Activated T-helper 2 cell treated with anti-CD3 and anti-CD28 coated beads, Interferon-gamma antibody, Interleukin-2, Interleukin-4, amounts not matched to agents 10 μg/mL and 5 μg/mL and 100 μg/mL, durations not matched to agents 14 hours and 24 hours and 36 hours (primary cell): ENCODE measurements around the gene IPCEF1. TPM values are rescaled to one million over a fixed set of nuclear protein-coding genes. Genes with fewer than 3 reads are reported as not detected.
A peak's percentile ranks its signal among the peaks of the same experiment; 100 is the strongest.

ENCODE experiments used
- DNase-seq: peaks from one replicate; pipeline ENCODE4 v3.0.0; 2021; ENCODE audit warnings: low spot score
- H3K27ac Mint-ChIP-seq: one replicate; pipeline ENCODE4 v1.8.0; 2021; ENCODE audit warnings: mixed read lengths
- H3K27me3 Mint-ChIP-seq: one replicate; pipeline ENCODE4 v1.8.0; 2021; ENCODE audit warnings: low read depth, mixed read lengths
- H3K36me3 Mint-ChIP-seq: one replicate; pipeline ENCODE4 v1.8.0; 2021; ENCODE audit warnings: low read depth, mixed read lengths
- H3K4me1 Mint-ChIP-seq: one replicate; pipeline ENCODE4 v1.8.0; 2021; ENCODE audit warnings: low read depth, mixed read lengths
- H3K4me3 Mint-ChIP-seq: one replicate; pipeline ENCODE4 v1.8.0; 2021; ENCODE audit warnings: low read depth, mild to moderate bottlenecking, moderate library complexity, mixed read lengths
- H3K9me3 Mint-ChIP-seq: one replicate; pipeline ENCODE4 v1.8.0; 2021; ENCODE audit warnings: mixed read lengths
- intact Hi-C: fragments of 100-400 bp; cut with micrococcal nuclease; formaldehyde crosslinking; loops from one replicate; pipeline ENCODE4 v1.15.1; 2023
- total RNA-seq: library from RNA; stranded (reverse); gene quantifications from 2 replicates; pipeline ENCODE4 v1.2.3, GENCODE V29; 2022

IPCEF1 gene
- total RNA-seq, 1 donor from 2014 or later: 0.34 TPM

DNA sequence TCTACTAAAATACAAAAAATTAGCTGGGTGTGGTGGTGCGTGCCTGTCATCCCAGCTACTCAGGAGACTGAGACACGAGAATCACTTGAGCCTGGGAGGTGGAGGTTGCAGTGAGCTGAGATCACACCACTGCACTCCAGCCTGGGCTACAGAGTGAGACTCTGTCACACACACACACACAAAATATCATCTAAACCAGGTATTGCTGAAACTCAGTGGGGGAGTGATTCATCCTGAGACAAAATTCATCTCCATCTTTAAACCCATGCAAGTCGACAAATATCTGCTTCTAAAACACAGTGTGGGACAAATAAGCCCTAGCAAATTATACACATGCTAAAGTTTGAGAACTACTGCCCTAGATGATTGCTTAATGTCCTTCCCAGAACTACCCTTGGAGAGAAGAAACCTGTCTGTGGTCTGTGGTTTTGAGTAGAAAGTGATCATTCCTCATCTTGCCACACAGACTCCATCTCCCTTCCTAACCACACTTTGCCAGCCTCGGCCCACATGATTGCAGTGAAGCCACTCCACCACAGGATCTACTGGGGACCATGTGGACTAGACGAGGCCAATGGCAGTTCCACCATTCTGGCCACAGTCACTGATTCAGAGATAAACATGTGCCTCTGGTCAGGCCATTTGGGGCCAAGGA lies 187.3 kb downstream of the IPCEF1 start:
- H3K36me3 Mint-ChIP-seq: peaks cover 4% of the 10 kb centered on the region
- no peak overlapping the region for H3K4me3 Mint-ChIP-seq
- peaks cover 9% of the 10 kb centered on the region for H3K4me1 Mint-ChIP-seq
- intact Hi-C loops: no loop called here
- H3K27ac Mint-ChIP-seq: peak overlapping the region; percentile 43
- peaks cover 5% of the 10 kb centered on the region for H3K27me3 Mint-ChIP-seq
- H3K9me3 Mint-ChIP-seq: no peaks in the 10 kb centered on the region
- DNase-seq: no peak

DNA sequence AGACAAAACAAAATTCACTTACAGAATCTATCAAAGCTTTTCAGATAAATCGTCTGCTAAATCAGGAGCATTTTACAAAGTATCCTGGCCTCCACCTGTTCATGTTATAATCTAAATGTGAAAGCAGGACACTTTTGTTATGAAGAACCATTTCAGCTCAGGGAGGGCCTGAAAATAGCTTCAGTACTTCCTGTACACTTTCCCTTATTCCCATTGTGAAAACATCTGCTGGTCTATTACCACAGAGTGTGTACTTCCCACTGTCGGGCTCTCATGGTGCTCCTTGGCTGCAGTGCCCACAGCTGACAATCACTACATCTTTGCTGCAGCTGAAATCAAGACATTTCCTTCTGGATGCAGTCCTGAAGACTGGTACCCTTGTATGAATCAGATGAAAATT lies 189.5 kb downstream of the IPCEF1 start:
- no peak for DNase-seq
- intact Hi-C loops: no loop called here
- H3K4me3 Mint-ChIP-seq: no peak overlapping the region
- no peak overlapping the region for H3K27ac Mint-ChIP-seq
- peaks cover 9% of the 10 kb centered on the region for H3K4me1 Mint-ChIP-seq
- H3K36me3 Mint-ChIP-seq: peaks cover 4% of the 10 kb centered on the region
- no peaks in the 10 kb centered on the region for H3K9me3 Mint-ChIP-seq
- H3K27me3 Mint-ChIP-seq: peaks cover 2% of the 10 kb centered on the region

DNA sequence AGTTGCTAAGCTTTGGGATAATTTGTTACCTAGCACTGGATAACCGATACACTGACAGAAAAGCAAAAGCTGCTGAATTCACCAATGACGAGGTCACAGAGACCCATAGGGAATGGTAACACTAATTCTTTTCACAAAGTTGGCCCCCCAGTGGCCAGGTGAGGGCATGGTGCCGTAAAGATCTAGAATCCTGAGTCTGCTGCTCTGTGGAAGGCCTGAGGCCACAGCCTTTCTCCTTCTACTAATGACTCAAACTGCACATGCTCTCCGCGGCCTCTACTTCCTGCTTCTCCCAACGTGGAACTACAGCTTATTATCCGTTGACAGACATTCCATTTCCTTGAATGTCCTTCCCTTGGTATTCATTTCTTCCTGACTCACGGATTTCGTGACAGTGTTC lies 190.5 kb downstream of the IPCEF1 start:
- H3K4me3 Mint-ChIP-seq: no peak overlapping the region
- no peaks in the 10 kb centered on the region for H3K9me3 Mint-ChIP-seq
- H3K27me3 Mint-ChIP-seq: peaks cover 2% of the 10 kb centered on the region
- peaks cover 4% of the 10 kb centered on the region for H3K36me3 Mint-ChIP-seq
- H3K27ac Mint-ChIP-seq: no peak overlapping the region
- DNase-seq: no peak
- peaks cover 9% of the 10 kb centered on the region for H3K4me1 Mint-ChIP-seq
- intact Hi-C loops: no loop called here

DNA sequence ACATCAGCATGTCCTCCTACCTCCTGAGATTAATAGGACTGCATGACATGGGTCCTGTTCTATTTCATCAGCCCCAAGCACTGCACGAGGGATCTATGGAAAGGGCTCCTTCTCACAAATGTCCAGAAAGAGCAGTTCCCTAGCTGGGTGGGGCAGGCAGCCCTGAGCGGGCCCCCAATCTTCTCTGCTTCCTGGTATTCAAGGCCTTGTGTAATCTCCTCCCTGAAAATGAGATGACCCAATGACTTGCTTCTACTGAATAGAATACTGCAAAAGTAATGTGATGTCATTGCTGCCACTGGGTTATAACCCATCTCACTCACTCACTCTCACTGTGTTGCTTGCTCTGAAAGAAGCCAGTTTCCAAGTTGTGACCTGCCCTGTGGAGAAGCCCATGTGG lies 191.1 kb downstream of the IPCEF1 start:
- Mint-ChIP-seq H3K9me3 (no peaks in the 10 kb centered on the region), H3K4me1 (peaks cover 9% of the 10 kb centered on the region), H3K36me3 (peaks cover 4% of the 10 kb centered on the region), H3K27ac (no peak overlapping the region), H3K27me3 (peaks cover 6% of the 10 kb centered on the region), H3K4me3 (no peak overlapping the region)
- DNase-seq: no peak
- intact Hi-C loops: no loop called here

DNA sequence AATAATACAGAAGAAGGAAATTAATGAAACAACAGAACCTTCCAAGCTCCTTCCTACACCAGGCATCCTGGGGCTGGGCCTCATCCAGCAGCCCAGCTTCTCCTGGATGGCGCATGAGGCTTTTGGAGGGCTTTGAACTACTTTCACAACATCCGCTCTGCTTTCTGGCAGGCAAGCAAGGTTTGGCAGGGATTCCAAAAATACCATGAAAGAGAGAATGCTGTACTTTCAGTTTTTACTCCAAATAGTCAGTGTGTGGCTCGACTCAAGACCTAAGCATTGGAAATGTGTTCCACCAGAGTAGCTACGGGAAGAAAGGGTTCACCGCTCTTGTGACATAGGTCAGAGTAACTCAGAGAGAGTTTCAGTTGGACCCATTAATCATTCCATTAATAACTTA lies 192.2 kb downstream of the IPCEF1 start:
- no peak overlapping the region for H3K4me3 Mint-ChIP-seq
- intact Hi-C loops: no loop called here
- peaks cover 5% of the 10 kb centered on the region for H3K4me1 Mint-ChIP-seq
- H3K27me3 Mint-ChIP-seq: peaks cover 6% of the 10 kb centered on the region
- no peak overlapping the region for H3K27ac Mint-ChIP-seq
- H3K9me3 Mint-ChIP-seq: no peaks in the 10 kb centered on the region
- peaks cover 4% of the 10 kb centered on the region for H3K36me3 Mint-ChIP-seq
- no peak for DNase-seq

DNA sequence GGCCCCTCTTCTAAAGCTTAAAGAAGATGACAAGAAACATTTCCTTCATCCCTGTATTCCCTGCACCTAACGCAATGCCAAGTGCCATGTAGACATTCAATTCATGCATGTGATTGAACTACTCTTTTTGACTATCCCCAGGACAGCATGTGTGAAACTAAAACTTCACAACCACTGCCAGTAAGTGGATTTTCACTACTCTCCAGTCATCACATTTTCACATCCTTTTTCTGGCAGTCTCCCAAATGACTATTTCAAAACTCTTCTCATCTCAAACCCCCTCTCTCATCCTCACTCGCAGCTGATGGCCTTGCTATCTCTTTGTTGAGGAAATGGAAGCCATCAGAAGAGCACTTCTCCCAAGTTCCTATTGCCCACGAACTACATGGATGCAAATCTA lies 194.9 kb downstream of the IPCEF1 start:
- peaks cover 4% of the 10 kb centered on the region for H3K36me3 Mint-ChIP-seq
- H3K27ac Mint-ChIP-seq: no peak overlapping the region
- peaks cover 4% of the 10 kb centered on the region for H3K27me3 Mint-ChIP-seq
- no peak overlapping the region for H3K4me3 Mint-ChIP-seq
- no peaks in the 10 kb centered on the region for H3K9me3 Mint-ChIP-seq
- intact Hi-C loops: no loop called here
- peaks cover 15% of the 10 kb centered on the region for H3K4me1 Mint-ChIP-seq
- DNase-seq: no peak

DNA sequence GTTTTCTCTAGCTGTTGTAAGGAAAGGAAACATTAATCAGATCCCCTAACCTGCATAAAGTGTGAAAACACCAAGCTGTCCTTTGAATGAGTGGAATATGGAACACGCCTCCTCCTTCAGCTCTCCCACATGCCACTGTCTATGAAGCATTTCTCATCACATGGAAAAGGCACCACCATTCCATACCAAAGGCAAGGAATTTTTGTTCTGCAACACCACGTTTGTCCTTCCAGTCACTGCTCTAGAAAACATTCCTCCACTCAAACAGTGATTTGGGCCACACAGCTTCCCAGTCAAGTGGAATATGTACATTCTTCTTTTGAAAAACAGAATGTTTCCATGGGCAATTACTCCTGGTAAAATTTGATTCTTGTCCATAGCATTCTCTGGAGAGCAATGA lies 197.5 kb downstream of the IPCEF1 start:
- Mint-ChIP-seq H3K9me3 (no peaks in the 10 kb centered on the region), H3K36me3 (no peaks in the 10 kb centered on the region), H3K4me1 (peaks cover 24% of the 10 kb centered on the region), H3K27ac (no peak overlapping the region), H3K4me3 (no peak overlapping the region), H3K27me3 (peaks cover 4% of the 10 kb centered on the region)
- intact Hi-C loops: loop anchor here (5.0 kb wide), 3 partner anchors 193 to 518 kb away; no protein-coding TSS in a partner anchor
- no peak for DNase-seq

DNA sequence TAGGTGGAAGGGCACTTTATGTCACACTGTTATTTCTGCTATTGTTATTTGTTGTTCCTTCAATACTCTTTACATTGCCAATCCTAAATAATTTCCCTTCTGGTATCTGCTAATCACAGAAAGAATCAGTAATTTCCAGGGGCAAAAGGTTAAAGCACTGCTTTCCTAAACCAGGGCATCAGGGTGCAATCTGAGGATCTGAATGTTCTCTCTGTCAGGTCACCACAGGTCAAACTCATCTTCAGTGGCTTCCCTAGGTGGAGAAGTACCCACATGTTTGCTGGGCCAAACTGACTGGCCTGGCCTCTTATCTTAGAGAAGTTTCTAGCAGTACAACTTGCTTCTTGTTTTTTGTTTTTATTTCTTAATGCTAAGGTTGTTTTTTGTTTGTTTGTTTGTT lies 198.9 kb downstream of the IPCEF1 start:
- no peak overlapping the region for H3K27ac Mint-ChIP-seq
- no peak overlapping the region for H3K4me3 Mint-ChIP-seq
- H3K4me1 Mint-ChIP-seq: peaks cover 24% of the 10 kb centered on the region
- H3K9me3 Mint-ChIP-seq: no peaks in the 10 kb centered on the region
- H3K36me3 Mint-ChIP-seq: no peaks in the 10 kb centered on the region
- H3K27me3 Mint-ChIP-seq: peaks cover 4% of the 10 kb centered on the region
- no peak for DNase-seq
- intact Hi-C loops: loop anchor here (2.0 to 5.0 kb wide), 4 partner anchors 73 to 520 kb away; no protein-coding TSS in a partner anchor

DNA sequence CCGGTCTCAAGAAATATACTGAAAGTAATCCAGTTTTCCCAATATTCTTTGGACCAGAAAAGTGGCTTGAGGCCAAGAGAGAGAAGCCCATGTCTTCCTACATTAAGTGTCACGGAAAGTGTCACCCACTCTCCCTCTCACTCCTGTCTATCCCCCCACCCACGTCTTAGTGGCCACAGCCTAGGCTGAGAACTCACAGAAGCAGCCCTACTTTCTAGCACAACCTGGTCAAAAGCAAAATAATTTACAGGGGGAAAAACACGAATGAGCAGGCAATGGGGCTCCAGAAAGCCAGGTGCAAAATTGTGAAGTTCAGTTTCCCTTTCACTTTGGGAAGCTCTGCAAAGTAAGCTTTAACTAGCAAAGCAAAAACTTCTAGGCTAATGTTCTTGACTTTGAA lies 199.5 kb downstream of the IPCEF1 start:
- no peak for DNase-seq
- intact Hi-C loops: loop anchor here (2.0 to 5.0 kb wide), 4 partner anchors 74 to 520 kb away; no protein-coding TSS in a partner anchor
- Mint-ChIP-seq H3K36me3 (no peaks in the 10 kb centered on the region), H3K4me3 (peak overlapping the region; percentile 20), H3K4me1 (peaks cover 24% of the 10 kb centered on the region), H3K27me3 (peaks cover 4% of the 10 kb centered on the region), H3K27ac (no peak overlapping the region), H3K9me3 (no peaks in the 10 kb centered on the region)

DNA sequence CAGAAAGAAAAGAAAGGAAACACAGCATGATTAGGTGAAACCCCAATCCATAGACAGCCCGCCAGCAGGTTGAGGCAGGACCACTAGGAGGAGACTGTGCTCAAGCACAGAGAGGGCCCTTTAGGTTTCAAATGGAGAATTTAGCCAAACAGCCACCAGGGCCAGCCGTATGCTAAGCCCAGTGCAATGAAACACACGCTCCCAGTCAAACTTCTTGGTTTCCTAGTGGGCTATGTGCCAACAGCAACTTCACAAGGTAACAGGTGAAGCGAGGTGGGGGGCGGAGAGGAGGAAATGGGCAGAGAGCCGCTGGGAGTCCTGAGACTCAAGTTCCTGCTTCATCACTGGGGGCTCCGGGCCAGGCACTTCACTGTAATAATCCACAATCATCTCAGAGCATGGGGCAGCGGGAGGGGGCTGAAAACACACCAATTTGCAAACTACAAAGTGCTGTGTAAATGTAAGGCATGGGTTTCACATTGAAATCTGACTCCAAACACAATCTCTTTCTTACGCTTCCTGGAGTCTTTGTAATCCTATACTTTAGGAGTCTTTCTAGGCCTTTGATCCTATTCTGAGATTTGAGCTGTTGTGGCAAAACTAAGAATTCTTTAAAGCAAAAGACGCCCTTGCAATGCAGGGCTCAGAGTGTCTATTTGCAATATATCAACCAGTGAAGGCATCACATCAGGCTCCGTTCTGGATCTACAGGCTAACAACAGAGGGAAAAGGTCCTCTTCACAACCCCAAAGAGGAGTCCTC lies 200.3 kb downstream of the IPCEF1 start:
- Mint-ChIP-seq H3K27me3 (peaks cover 4% of the 10 kb centered on the region), H3K4me3 (peak overlapping the region; percentile 6), H3K27ac (no peak overlapping the region), H3K4me1 (peaks cover 24% of the 10 kb centered on the region), H3K9me3 (no peaks in the 10 kb centered on the region), H3K36me3 (no peaks in the 10 kb centered on the region)
- intact Hi-C loops: loop anchor here (2.0 to 5.0 kb wide), 4 partner anchors 74 to 521 kb away; no protein-coding TSS in a partner anchor
- DNase-seq: peak; percentile 18

DNA sequence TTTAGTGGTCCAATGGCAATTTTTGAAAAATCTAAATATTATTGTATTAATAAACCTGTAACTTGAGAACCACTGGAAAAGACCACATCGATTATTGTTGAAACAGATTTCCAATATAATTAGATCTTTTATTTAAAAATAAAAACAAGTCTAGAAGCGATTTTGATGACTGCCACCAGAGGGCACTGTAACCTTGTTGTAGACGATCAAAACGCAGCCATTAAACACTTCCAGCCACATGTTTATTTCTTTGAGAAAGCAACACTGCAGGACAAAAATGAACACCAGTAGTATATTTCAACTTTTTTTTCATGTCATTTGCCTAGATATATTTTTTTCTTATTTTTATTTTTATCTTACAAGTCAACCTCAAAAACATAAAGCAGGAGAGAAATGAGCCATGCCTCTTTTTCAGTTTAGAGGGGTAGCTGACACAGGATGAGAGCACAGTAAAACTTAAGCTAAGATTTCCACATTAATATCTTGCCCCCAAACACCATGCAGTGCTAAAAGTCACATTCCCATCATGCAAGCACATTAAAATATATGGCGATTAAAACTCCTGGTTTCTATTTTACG lies 202.1 kb downstream of the IPCEF1 start:
- DNase-seq: peak; percentile 17
- Mint-ChIP-seq H3K36me3 (no peaks in the 10 kb centered on the region), H3K4me3 (no peak overlapping the region), H3K27me3 (no peaks in the 10 kb centered on the region), H3K4me1 (peaks cover 24% of the 10 kb centered on the region), H3K9me3 (no peaks in the 10 kb centered on the region), H3K27ac (no peak overlapping the region)
- intact Hi-C loops: loop anchor here (1.0 kb wide), 2 partner anchors 123 to 216 kb away; no protein-coding TSS in a partner anchor

DNA sequence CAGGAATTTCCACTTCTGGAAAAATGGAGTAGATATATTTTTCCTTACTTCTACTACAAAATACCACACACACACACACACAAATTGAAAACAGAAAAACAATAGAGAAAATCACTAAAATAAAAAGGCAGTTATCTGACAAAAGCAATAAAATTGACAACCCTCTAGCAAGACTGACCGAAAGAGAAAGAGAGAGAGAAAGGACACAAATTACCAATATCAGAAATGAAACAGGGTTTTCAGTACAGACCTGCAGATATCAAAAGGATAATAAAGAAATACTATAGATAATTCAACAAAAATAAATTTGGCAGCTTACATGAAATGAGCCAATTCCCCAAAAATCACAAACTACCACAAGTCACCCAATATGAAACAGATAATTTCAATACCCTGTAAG lies 212.8 kb downstream of the IPCEF1 start:
- no peaks in the 10 kb centered on the region for H3K4me1 Mint-ChIP-seq

DNA sequence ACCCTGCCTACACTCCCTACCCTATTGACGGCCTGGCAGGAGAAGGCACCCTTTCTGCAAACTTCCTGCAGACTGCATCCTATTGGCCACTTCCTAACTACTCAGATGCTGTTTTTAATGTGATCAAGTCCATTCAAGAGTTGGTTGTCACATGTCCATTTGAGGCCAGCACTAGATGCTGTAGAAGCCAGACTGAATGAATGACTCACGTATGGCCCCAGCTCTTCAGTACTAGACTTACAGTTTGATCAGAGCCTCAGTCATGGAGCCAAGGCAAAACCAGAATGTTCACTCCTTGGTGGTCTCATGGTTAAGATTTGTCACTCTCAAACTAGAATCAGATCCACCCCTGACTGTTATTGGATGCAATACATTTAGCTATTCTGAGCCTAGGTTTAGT lies 215.9 kb downstream of the IPCEF1 start:
- no peaks in the 10 kb centered on the region for H3K9me3 Mint-ChIP-seq
- intact Hi-C loops: no loop called here
- no peak overlapping the region for H3K27ac Mint-ChIP-seq
- H3K36me3 Mint-ChIP-seq: no peaks in the 10 kb centered on the region
- H3K4me3 Mint-ChIP-seq: no peak overlapping the region
- peaks cover 7% of the 10 kb centered on the region for H3K27me3 Mint-ChIP-seq
- no peak for DNase-seq
- H3K4me1 Mint-ChIP-seq: no peaks in the 10 kb centered on the region

More for the DNA sequence above, 212.8 kb downstream of the IPCEF1 start:
- no peak overlapping the region for H3K27ac Mint-ChIP-seq
- intact Hi-C loops: no loop called here
- no peak overlapping the region for H3K4me3 Mint-ChIP-seq
- peaks cover 13% of the 10 kb centered on the region for H3K27me3 Mint-ChIP-seq
- DNase-seq: no peak
- no peaks in the 10 kb centered on the region for H3K9me3 Mint-ChIP-seq
- H3K36me3 Mint-ChIP-seq: no peaks in the 10 kb centered on the region
